ENCODE measurements around the gene NLRP5.
"Not testable (repeated sequence)": the region's sequence is repeated elsewhere in the genome, so short reads cannot be mapped to it uniquely, and the experiment has no call there.

The NLRP5 gene

DNA sequence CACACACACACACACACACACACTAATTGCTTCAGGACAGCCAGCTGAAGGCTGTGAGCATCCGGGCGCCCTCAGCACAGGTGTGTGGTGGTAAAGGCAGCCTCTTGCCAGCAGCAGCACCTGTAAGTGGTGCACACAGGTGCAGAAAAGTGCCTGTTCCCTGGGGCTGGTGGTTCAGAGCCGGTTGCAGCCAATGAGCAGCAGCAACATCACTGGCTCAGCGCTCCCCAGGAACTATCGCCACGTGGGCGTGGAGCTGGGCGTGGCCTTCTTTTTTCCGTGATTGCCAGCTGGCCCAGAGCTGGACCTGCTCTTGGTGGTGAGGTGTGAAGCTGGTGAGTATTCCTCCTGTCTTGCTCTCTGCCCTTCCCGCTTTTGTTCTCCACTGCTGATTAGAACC is at the start of gene NLRP5:
Gene NLRP5, plus strand, starts transcription at position 289 of the 400 bp plus-strand sequence.
- POLR2A ChIA-PET: no interaction called here
- TF ChIP-seq NFRKB (IDR thresholded peaks at IDR 0.05): no peak
- TF ChIP-seq ELF4 (IDR thresholded peaks at IDR 0.05): no peak
- CTCF ChIA-PET: no interaction called here
- DNase-seq (ENCODE audit: extremely low spot score): no peak

- ChIA-PET CTCF (no interaction called here), POLR2A (no interaction called here)
- no peak for DNase-seq (ENCODE audit: extremely low spot score)
- TF ChIP-seq SUZ12 (IDR thresholded peaks at IDR 0.05): no peak
- TF ChIP-seq BHLHE40 (IDR thresholded peaks at IDR 0.05; ENCODE audit: borderline replicate concordance): no peak
- TF ChIP-seq ELF4 (IDR thresholded peaks at IDR 0.05): no peak
- TF ChIP-seq TARDBP (IDR thresholded peaks at IDR 0.05): no peak
- no peak for TF ChIP-seq ARNT (IDR thresholded peaks at IDR 0.05)
- no peak for TF ChIP-seq FOXA1 (IDR thresholded peaks at IDR 0.05)
- no peak for TF ChIP-seq HDGF (IDR thresholded peaks at IDR 0.05; ENCODE audit: borderline replicate concordance)
- no peak for TF ChIP-seq FOXM1 (IDR thresholded peaks at IDR 0.05; ENCODE audit: borderline replicate concordance)
- TF ChIP-seq SP1 (IDR thresholded peaks at IDR 0.05): no peak
- TF ChIP-seq ZNF384 (IDR thresholded peaks at IDR 0.05): no peak
- no peak for TF ChIP-seq L3MBTL2 (conservative IDR thresholded peaks at IDR 0.05)
- no peak for TF ChIP-seq CTBP1 (IDR thresholded peaks at IDR 0.05; ENCODE audit: borderline replicate concordance)
- TF ChIP-seq FOXK2 (IDR thresholded peaks at IDR 0.05): no peak
- TF ChIP-seq PKNOX1 (IDR thresholded peaks at IDR 0.05): no peak
- TF ChIP-seq NFRKB (IDR thresholded peaks at IDR 0.05): no peak
- TF ChIP-seq LEF1 (IDR thresholded peaks at IDR 0.05; ENCODE audit: borderline replicate concordance): no peak
Measured at GRCh38 chr19:55939206-55939605, 47.4 kb upstream of the NLRP5 start.

- DNase-seq (ENCODE audit: extremely low spot score): no peak
- ChIA-PET POLR2A (no interaction called here), CTCF (no interaction called here)
- TF ChIP-seq FOXM1 (IDR thresholded peaks at IDR 0.05; ENCODE audit: borderline replicate concordance) (no peak), ZNF384 (IDR thresholded peaks at IDR 0.05) (no peak), ELF4 (IDR thresholded peaks at IDR 0.05) (no peak), PKNOX1 (IDR thresholded peaks at IDR 0.05) (no peak), BHLHE40 (IDR thresholded peaks at IDR 0.05; ENCODE audit: borderline replicate concordance) (no peak), SP1 (IDR thresholded peaks at IDR 0.05) (no peak), LEF1 (IDR thresholded peaks at IDR 0.05; ENCODE audit: borderline replicate concordance) (no peak), HDGF (IDR thresholded peaks at IDR 0.05; ENCODE audit: borderline replicate concordance) (no peak), TARDBP (IDR thresholded peaks at IDR 0.05) (no peak), FOXK2 (IDR thresholded peaks at IDR 0.05) (no peak), NFRKB (IDR thresholded peaks at IDR 0.05) (no peak), FOXA1 (IDR thresholded peaks at IDR 0.05) (no peak), SUZ12 (IDR thresholded peaks at IDR 0.05) (no peak), CTBP1 (IDR thresholded peaks at IDR 0.05; ENCODE audit: borderline replicate concordance) (no peak), L3MBTL2 (conservative IDR thresholded peaks at IDR 0.05) (no peak), ARNT (IDR thresholded peaks at IDR 0.05) (no peak)
Measured at GRCh38 chr19:55940306-55940705, 46.3 kb upstream of the NLRP5 start.

- TF ChIP-seq HDGF (IDR thresholded peaks at IDR 0.05; ENCODE audit: borderline replicate concordance) (no peak), ZNF384 (IDR thresholded peaks at IDR 0.05) (no peak), LEF1 (IDR thresholded peaks at IDR 0.05; ENCODE audit: borderline replicate concordance) (no peak), FOXK2 (IDR thresholded peaks at IDR 0.05) (no peak), CTBP1 (IDR thresholded peaks at IDR 0.05; ENCODE audit: borderline replicate concordance) (no peak), SP1 (IDR thresholded peaks at IDR 0.05) (no peak), ELF4 (IDR thresholded peaks at IDR 0.05) (no peak)
- ChIA-PET POLR2A (no interaction called here), CTCF (no interaction called here)
- no peak for DNase-seq (ENCODE audit: extremely low spot score)
Measured at GRCh38 chr19:55947532-55947931, 39.0 kb upstream of the NLRP5 start, which contains the start of gene NLRP8. TSS of gene NLRP8 (plus strand) at chr19:55947832.

DNA sequence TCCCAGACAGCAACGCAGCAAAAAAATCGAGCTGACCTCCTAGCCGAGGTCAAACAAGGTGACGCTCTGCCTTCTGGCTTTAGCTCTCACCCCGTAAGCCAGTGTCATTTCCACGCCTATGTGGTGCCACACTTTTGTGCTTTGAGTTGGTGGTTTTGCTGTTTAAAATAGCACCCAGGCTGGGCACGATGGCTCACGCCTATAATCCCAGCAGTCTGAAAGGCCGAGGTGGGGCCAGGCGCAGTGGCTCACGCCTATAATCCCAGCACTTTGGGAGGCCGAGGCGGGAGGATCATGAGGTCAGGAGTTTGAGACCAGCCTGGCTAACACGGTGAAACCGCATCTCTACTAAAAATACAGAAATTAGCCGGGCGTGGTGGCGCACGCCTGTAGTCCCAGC is 36.0 kb upstream of the NLRP5 start:
- DNase-seq (ENCODE audit: extremely low spot score); POLR2A ChIA-PET; CTCF ChIA-PET: not testable (repeated sequence)

DNA sequence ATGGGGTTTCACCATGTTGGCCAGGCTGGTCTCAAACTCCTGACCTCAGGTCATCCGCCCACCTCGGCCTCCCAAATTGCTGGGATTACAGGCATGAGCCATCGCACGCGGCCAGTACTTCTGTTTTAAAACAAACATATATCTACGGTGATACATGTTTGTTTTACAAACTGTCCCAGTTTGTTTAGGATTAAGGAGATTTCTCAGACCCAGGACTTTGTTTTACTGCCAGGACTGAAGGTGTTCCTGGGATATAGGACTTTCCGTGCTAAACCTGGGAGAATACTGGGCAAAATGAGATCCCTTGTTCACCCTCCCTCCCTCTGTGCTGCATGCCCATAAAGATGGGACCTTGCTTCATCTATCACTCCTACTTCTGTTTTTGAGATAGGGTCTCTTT is 30.1 kb upstream of the NLRP5 start:
- TF ChIP-seq ARNT (IDR thresholded peaks at IDR 0.05) (no peak), L3MBTL2 (conservative IDR thresholded peaks at IDR 0.05) (no peak), BHLHE40 (IDR thresholded peaks at IDR 0.05; ENCODE audit: borderline replicate concordance) (no peak), SUZ12 (IDR thresholded peaks at IDR 0.05) (no peak)
- no peak for DNase-seq (ENCODE audit: extremely low spot score)
- POLR2A ChIA-PET: no interaction called here
- CTCF ChIA-PET: no interaction called here

- POLR2A ChIA-PET: no interaction called here
- DNase-seq (ENCODE audit: extremely low spot score): no peak
- TF ChIP-seq NFRKB (IDR thresholded peaks at IDR 0.05) (no peak), FOXM1 (IDR thresholded peaks at IDR 0.05; ENCODE audit: borderline replicate concordance) (no peak), SUZ12 (IDR thresholded peaks at IDR 0.05) (no peak)
- CTCF ChIA-PET: interaction anchor here (0.6 kb wide), 1 partner anchor 108 kb away, joined by 3 read pairs; no protein-coding TSS in a partner anchor
Measured at GRCh38 chr19:55958356-55958755, 28.2 kb upstream of the NLRP5 start.

DNA sequence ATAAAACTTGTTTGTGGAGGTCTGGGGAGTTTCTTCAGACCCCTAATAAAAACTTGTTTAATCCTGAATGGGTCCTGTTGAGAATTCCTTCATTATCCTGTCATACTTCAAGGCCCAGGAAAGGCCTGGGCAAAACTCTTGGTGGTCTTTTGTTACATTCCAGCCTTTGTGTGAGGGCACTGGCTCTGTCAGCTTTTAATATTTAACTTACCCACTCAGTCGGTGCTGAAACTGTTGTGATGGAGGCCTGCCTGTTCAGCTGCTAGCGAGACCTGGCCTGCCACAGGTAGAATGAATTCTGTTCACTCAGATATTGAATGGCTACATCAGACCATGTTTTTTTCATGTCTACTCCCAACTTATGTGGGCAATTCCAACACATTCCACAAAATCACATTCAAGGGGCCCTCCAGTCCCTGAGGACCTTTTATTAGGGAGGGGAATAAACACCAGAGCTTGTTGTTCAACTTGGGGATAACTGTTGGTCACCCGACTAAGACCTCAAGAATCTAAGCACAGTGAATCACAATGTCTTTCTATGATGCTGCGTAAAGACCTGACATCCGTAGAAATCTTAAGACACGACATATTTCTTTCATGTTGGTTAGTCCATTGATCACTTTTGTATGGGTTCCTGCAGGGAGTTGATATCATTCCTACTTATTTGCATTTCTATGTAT is 26.4 kb upstream of the NLRP5 start:
- POLR2A ChIA-PET: no interaction called here
- TF ChIP-seq L3MBTL2 (conservative IDR thresholded peaks at IDR 0.05): no peak
- TF ChIP-seq LEF1 (IDR thresholded peaks at IDR 0.05; ENCODE audit: borderline replicate concordance): no peak
- no peak for TF ChIP-seq FOXA1 (IDR thresholded peaks at IDR 0.05)
- no peak for TF ChIP-seq ELF4 (IDR thresholded peaks at IDR 0.05)
- no peak for TF ChIP-seq FOXK2 (IDR thresholded peaks at IDR 0.05)
- no peak for TF ChIP-seq SUZ12 (IDR thresholded peaks at IDR 0.05)
- TF ChIP-seq FOXM1 (IDR thresholded peaks at IDR 0.05; ENCODE audit: borderline replicate concordance): no peak
- TF ChIP-seq ZNF384 (IDR thresholded peaks at IDR 0.05): no peak
- CTCF ChIA-PET: no interaction called here
- no peak for DNase-seq (ENCODE audit: extremely low spot score)

Data from HEK293T (cell line).